Suprapubic skin (tissue), 4 donors: Measurements from ENCODE around the gene LRCH1.

ENCODE experiments used
- EP300 ChIP-seq: sonication (generic); formaldehyde crosslinking; IDR thresholded peaks from one replicate; pipeline ENCODE4 v1.6.1; 2017; ENCODE audit warnings: antibody characterized with exemption
- POLR2A ChIP-seq, 2 donors: fragments of 450-650 bp; IDR thresholded peaks; one replicate each; pipeline ENCODE4 v1.6.1; 2017; ENCODE audit warnings: antibody characterized with exemption in 2 of 2, mild to moderate bottlenecking in 2 of 2, moderate library complexity in 2 of 2
- POLR2AphosphoS5 ChIP-seq, 3 donors: sonication (generic); formaldehyde crosslinking; IDR thresholded peaks; one replicate each; pipeline ENCODE4 v1.6.1; 2017; ENCODE audit warnings: antibody characterized with exemption in 3 of 3
- TF ChIP-seq, protein P1 (sequence below), 2 donors: fragments of 200-600 bp in 1 of 2; fragments of 450-650 bp in 1 of 2; sonication (generic) in 1 of 2; IDR thresholded peaks; one replicate each; pipeline ENCODE4 v1.5.1; 2016 to 2019; ENCODE audit warnings: antibody characterized with exemption in 2 of 2, mild to moderate bottlenecking in 1 of 2, moderate library complexity in 1 of 2

DNA sequence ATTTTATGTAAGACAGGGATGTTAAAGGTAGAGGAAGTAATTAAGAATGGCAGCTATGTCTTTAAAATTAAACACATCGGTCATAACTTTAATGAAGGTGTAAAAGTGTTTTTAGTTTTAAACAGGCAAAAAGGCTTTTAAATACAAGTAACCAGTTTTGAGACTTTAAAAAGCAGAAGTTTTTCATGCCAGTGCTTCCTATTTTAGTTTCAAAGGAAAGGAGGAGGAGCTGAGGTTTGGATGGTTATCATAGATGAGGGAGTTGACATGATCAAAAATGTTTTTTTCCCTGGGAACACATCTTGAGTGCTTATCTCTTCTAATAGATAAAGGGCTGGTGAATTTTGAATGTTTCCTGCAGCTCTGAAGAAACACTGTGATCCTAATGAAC is 42.9 kb downstream of the LRCH1 start:
- no peak for TF ChIP-seq POLR2A (IDR thresholded peaks at IDR 0.05)
- TF ChIP-seq, protein P1, sequence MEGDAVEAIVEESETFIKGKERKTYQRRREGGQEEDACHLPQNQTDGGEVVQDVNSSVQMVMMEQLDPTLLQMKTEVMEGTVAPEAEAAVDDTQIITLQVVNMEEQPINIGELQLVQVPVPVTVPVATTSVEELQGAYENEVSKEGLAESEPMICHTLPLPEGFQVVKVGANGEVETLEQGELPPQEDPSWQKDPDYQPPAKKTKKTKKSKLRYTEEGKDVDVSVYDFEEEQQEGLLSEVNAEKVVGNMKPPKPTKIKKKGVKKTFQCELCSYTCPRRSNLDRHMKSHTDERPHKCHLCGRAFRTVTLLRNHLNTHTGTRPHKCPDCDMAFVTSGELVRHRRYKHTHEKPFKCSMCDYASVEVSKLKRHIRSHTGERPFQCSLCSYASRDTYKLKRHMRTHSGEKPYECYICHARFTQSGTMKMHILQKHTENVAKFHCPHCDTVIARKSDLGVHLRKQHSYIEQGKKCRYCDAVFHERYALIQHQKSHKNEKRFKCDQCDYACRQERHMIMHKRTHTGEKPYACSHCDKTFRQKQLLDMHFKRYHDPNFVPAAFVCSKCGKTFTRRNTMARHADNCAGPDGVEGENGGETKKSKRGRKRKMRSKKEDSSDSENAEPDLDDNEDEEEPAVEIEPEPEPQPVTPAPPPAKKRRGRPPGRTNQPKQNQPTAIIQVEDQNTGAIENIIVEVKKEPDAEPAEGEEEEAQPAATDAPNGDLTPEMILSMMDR (IDR thresholded peaks at IDR 0.05) = no peak
- no peak for TF ChIP-seq EP300
- no peak for TF ChIP-seq POLR2AphosphoS5 (IDR thresholded peaks at IDR 0.05)
